ENCODE results near the gene XPO5. TPM values are rescaled to one million over a fixed set of nuclear protein-coding genes. Genes with fewer than 3 reads are reported as not detected.
A peak's percentile ranks its signal among the peaks of the same experiment; 100 is the strongest.

Gene XPO5
- total and polyA plus RNA-seq, 2 of the 4 experiments (the other 2 are of a cell fraction): 29.0 to 30.1 TPM

GRCh38 chr6:43481075-43481474, 94.8 kb downstream of the XPO5 start:
- POLR2A ChIA-PET (ENCODE audit: unreplicated experiment): interaction anchor here (0.7 to 1.0 kb wide), 3 partner anchors 11 to 487 kb away, joined by 4 to 18 read pairs (median 11); no protein-coding TSS in a partner anchor
- TF ChIP-seq RAD21 (IDR thresholded peaks at IDR 0.05; ENCODE audit: low read length): no peak
- TF ChIP-seq CEBPB (IDR thresholded peaks at IDR 0.05; ENCODE audit: low read depth, low read length): peak; percentile 57; the same call in 1 of the 2 replicates

More at GRCh38 chr6:43481075-43481474, 94.8 kb downstream of the XPO5 start:
- BruUV-seq (replicated peaks): no TSS peak
- peaks cover 7% of the 10 kb centered on the region for H3K4me1 ChIP-seq (ENCODE audit: control insufficient read depth, insufficient read depth, low read length)
- intact Hi-C loops (cut with micrococcal nuclease): no loop called here
- no peak overlapping the region for H4K8ac ChIP-seq (ENCODE audit: low read depth in 2 of 2, low read length in 2 of 2)
- H4K5ac ChIP-seq (ENCODE audit: low read depth, low read length): no peak overlapping the region
- H3K18ac ChIP-seq (ENCODE audit: low read depth, low read length): no peak overlapping the region
- DNase-seq (no peak), ATAC-seq (ENCODE audit: low read depth) (no peak)
- no peak overlapping the region for H2AK9ac ChIP-seq (replicated peaks; ENCODE audit: low read depth, low read length, poor library complexity)
- H3K9me3 ChIP-seq (ENCODE audit: control insufficient read depth, insufficient read depth, low read length): no peaks in the 10 kb centered on the region
- no peak overlapping the region for H3K23ac ChIP-seq (ENCODE audit: low read depth, low read length)
- H3K79me1 ChIP-seq (ENCODE audit: low read depth in 1 of 2, low read length in 2 of 2): peaks cover 52 to 70% of the 10 kb centered on the region in 2 experiments
- H2AK5ac ChIP-seq (ENCODE audit: low read depth, low read length): no peak overlapping the region
- H3K9ac ChIP-seq (ENCODE audit: low read depth, low read length): no peak overlapping the region
- no CpG with 5 or more reads among the region's 2 CpGs for WGBS, 2 experiments (ENCODE audit: extremely low coverage in 2 of 2, insufficient read length in 1 of 2)
- no peaks in the 10 kb centered on the region for H3K27me3 ChIP-seq (ENCODE audit: control insufficient read depth, insufficient read depth, low read length)
- H2BK15ac ChIP-seq (ENCODE audit: low read depth, low read length): no peak overlapping the region
- H3K27ac ChIP-seq (ENCODE audit: insufficient read depth, low read length): no peak overlapping the region
- in situ Hi-C loops (cut with MboI; ENCODE audit: low sequenced_read_pairs): no loop called here
- H2AFZ ChIP-seq (replicated peaks; ENCODE audit: low read length, poor library complexity): no peak overlapping the region
- CTCF ChIA-PET: interaction anchor here (0.7 kb wide), 2 partner anchors 14 to 485 kb away, joined by 3 to 5 read pairs; no protein-coding TSS in a partner anchor
- no peak overlapping the region for H3K4ac ChIP-seq (ENCODE audit: low read depth, low read length)
- H3K56ac ChIP-seq (ENCODE audit: extremely low read depth, insufficient read depth, low read length): no peak overlapping the region
- no peak overlapping the region for H2BK120ac ChIP-seq (ENCODE audit: low read depth, low read length)
- dilution Hi-C loops (cut with HindIII; ENCODE audit: low sequenced_read_pairs, unreplicated experiment): no loop called here
- H2BK5ac ChIP-seq (ENCODE audit: low read depth, low read length, poor library complexity, severe bottlenecking): no peak overlapping the region
- no peak overlapping the region for H4K91ac ChIP-seq (ENCODE audit: insufficient read depth, low read depth, low read length)
- peaks cover 10% of the 10 kb centered on the region; the same call in 1 of the 2 replicates for H4K20me1 ChIP-seq (ENCODE audit: insufficient read depth, low read length)
- H3K14ac ChIP-seq (replicated peaks; ENCODE audit: low read depth, low read length): no peak overlapping the region
- no peak overlapping the region for H2BK20ac ChIP-seq (ENCODE audit: low read depth, low read length)
- no peaks in the 10 kb centered on the region; the same call in 1 of the 2 replicates for H3K36me3 ChIP-seq (ENCODE audit: control insufficient read depth, insufficient read depth, low read length)
- no peak overlapping the region for H3K4me2 ChIP-seq (ENCODE audit: low read depth, low read length)
- H3K9me1 ChIP-seq (ENCODE audit: insufficient read depth, low read length): peaks cover 32% of the 10 kb centered on the region
- H3K4me3 ChIP-seq (ENCODE audit: insufficient read depth, low read depth, low read length): no peak overlapping the region
